NB4 (cell line): ENCODE measurements around the gene EPHB1.

Experiments
- DNase-seq: peaks from one replicate; pipeline ENCODE4 v3.0.0; 2010; ENCODE audit warnings: low read depth
- H3K4me3 ChIP-seq: one replicate; pipeline ENCODE4 v1.5.1; 2011; ENCODE audit warnings: mild to moderate bottlenecking, low read depth, low read length, moderate library complexity
- CTCF ChIP-seq: IDR thresholded peaks from one replicate; pipeline ENCODE4 v1.5.1; 2012; ENCODE audit warnings: low read depth, low read length
- MAX ChIP-seq: IDR thresholded peaks from 2 replicates; pipeline ENCODE4 v1.6.1; 2011; ENCODE audit warnings: low read depth, low read length
- MYC ChIP-seq: IDR thresholded peaks from 2 replicates; pipeline ENCODE4 v1.6.1; 2011; ENCODE audit warnings: low read depth, low read length
- POLR2A ChIP-seq: IDR thresholded peaks from 2 replicates; pipeline ENCODE4 v1.6.1; 2011; ENCODE audit warnings: mild to moderate bottlenecking; ENCODE audit not compliant: insufficient read length; ENCODE audit errors: extremely low read depth

EPHB1 gene

GRCh38 chr3:135090020-135090717 lies 295.1 kb downstream of the EPHB1 start:
- H3K4me3 ChIP-seq = no peak overlapping the region
- DNase-seq = no peak
- TF ChIP-seq MYC (no peak), MAX (no peak), POLR2A (no peak), CTCF (no peak)

GRCh38 chr3:135091946-135092345 lies 296.9 kb downstream of the EPHB1 start:
- no peak overlapping the region for H3K4me3 ChIP-seq
- TF ChIP-seq CTCF = no peak
- TF ChIP-seq POLR2A = no peak
- no peak for TF ChIP-seq MYC
- no peak for TF ChIP-seq MAX
- no peak for DNase-seq

- DNase-seq = no peak
- no peak overlapping the region for H3K4me3 ChIP-seq
- TF ChIP-seq POLR2A (no peak), CTCF (no peak), MYC (no peak), MAX (no peak)
Measured at GRCh38 chr3:135093121-135093520, 298.1 kb downstream of the EPHB1 start.

GRCh38 chr3:135097276-135097946 lies 302.4 kb downstream of the EPHB1 start:
- TF ChIP-seq MAX = no peak
- TF ChIP-seq POLR2A = no peak
- no peak for TF ChIP-seq MYC
- TF ChIP-seq CTCF = no peak
- no peak for DNase-seq
- H3K4me3 ChIP-seq = no peak overlapping the region

GRCh38 chr3:135099734-135100355 lies 304.8 kb downstream of the EPHB1 start:
- TF ChIP-seq MYC (no peak), CTCF (no peak), MAX (no peak), POLR2A (no peak)
- no peak for DNase-seq
- no peak overlapping the region for H3K4me3 ChIP-seq
